HL-60 (cell line): Measurements from ENCODE around the gene PRKAG2.

Experiments used
- CTCF ChIP-seq: IDR thresholded peaks from one replicate; pipeline ENCODE4 v1.5.1; 2011; ENCODE audit warnings: low read length, control low read depth, inconsistent platforms; ENCODE audit not compliant: insufficient read depth
- GABPA ChIP-seq: IDR thresholded peaks from 2 replicates; pipeline ENCODE4 v1.6.1; 2012; ENCODE audit warnings: low read depth
- POLR2AphosphoS5 ChIP-seq: IDR thresholded peaks from 2 replicates; pipeline ENCODE4 v1.6.1; 2012; ENCODE audit warnings: low read depth
- REST ChIP-seq: IDR thresholded peaks from 2 replicates; pipeline ENCODE4 v1.6.1; 2012; ENCODE audit warnings: low read depth; ENCODE audit not compliant: insufficient replicate concordance

GRCh38 chr7:151570366-151570915 is 306.5 kb downstream of the PRKAG2 start:
- TF ChIP-seq CTCF (no peak), POLR2AphosphoS5 (no peak), GABPA (no peak), REST (no peak)
